ENCODE results near the gene HK1.

The HK1 gene

GRCh38 chr10:69351589-69351988, 73.3 kb downstream of the HK1 start:
- no peak for FAIRE-seq

DNA sequence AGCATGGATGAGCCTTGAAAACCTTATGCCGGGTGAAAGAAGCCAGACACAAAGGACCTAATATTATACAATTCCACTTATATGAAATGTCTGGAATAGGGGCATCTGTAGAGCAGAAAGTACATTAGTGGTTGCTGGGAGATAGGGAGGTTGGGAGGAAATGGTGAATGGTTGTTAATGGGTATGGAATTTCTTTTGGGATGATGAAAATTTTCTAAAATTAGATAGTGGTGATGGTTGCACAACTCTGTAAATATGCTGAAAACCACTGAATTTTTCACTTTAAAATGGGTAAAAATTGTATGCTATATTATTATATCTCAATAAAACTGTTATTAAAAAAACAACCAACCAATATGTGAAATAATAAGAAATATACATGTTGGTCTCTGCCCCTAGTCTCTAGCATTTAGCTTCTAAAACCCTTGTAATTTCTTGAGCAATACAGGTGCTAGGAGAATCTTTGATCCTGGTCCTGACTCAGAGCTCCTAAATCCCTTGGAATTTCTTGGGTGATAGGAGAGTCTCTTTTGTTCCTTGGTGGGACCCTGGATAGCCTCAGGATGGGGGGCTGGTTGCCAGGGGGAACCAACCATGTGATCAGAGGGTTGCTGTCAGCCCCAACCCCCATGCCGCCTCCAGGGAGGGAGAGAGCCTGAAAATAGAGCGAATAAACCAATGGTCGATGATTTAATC, 74.4 kb downstream of the HK1 start:
- no peak for FAIRE-seq

- FAIRE-seq = no peak
Measured at GRCh38 chr10:69353977-69354635, 75.8 kb downstream of the HK1 start.

GRCh38 chr10:69356187-69356586, 77.9 kb downstream of the HK1 start:
- no peak for FAIRE-seq

GRCh38 chr10:69358148-69358795, 80.0 kb downstream of the HK1 start:
- FAIRE-seq = no peak

DNA sequence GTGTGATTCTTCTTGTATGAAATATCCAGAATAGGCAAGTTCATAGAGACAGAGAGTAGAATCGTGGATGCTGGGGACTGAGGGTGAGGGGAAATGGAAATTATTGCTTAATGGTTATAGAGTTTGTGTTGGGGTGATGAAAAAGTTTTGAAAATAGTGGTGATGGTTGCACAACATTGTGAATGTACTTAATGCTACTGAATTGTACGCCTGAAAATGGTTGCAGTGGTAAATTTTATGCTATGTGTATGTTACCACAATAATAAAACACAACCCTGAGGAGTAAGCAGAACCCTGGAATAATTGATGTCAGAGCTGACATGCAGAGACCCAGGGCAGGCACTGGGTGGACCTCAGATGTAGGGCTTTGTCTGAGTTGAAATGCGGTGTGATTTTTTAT, 80.9 kb downstream of the HK1 start:
- FAIRE-seq = no peak

DNA sequence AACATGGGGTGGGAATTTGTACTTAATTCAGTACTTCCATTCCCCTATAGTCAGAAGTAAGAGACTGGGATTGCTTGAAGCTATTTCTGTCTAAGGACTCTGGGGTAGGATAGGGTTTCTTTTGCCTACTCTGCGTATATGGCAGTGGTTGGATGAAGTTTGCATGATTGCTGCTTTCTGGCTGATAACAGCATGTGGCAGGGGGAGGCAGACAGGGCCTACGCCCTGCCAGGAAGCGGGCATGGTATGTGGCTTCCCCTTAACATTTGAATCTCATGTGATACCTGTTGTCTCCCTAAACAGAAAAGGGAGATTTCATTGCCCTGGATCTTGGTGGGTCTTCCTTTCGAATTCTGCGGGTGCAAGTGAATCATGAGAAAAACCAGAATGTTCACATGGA, 81.3 kb downstream of the HK1 start:
- no peak for FAIRE-seq

DNA sequence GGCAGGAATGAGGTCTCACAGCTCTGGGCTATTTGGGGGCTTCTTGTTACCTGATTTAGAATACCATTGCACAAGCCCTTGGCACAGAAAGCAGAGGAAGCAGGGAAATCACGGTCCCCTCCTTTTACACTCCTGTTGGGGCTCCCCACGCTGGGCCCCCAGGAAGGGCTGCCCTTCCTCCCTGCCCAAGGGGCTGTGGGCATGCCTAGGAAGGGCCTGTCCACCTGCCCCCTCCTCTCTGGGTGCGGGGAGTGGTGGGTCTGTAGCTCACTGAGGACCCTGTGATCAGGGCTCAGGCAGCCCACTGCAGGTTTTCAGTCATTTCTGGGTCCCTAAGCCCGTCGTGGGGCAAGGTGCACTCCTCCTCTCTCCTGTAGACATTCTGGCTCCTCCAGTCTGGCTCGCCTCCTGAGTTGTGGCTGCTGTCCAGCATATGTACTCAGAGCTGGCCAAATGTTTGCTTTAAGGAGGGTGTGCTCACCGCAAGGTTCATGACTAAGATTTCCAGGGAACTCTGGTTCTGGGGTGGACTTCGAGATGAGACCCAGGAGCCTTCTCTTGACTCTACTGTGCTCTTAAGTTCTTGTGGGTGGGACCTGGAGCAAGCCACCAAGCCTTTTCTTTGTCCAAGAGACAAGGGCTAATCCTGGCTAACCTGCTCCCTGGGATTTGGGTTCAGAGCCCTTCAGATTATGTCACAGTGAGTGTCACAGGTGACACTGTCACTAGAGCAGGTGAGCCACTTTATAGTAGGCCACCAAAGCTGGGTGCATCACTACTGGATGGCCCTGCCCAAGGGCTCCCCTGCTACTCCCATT, 82.4 kb downstream of the HK1 start:
- FAIRE-seq = no peak

DNA sequence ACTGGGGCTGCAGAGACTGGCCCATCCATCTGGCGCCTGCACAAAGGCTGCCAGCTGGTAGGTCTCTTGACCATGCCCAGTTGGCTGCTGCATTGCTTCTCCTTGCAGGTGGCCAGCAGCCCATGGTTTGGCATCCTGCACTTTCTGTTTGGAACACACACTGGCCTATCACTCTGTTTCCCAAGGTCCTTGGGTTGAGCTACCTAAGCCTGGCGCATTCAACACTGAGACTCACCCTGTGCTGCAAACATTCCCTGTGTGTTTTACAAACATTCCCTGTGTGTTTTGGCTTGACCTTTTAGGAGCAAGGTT, 83.0 kb downstream of the HK1 start:
- FAIRE-seq = no peak

GRCh38 chr10:69362471-69362954, 84.2 kb downstream of the HK1 start:
- FAIRE-seq = no peak

- no peak for FAIRE-seq
Measured at GRCh38 chr10:69363666-69364065, 85.4 kb downstream of the HK1 start.

GRCh38 chr10:69364232-69364940, 86.1 kb downstream of the HK1 start:
- no peak for FAIRE-seq

DNA sequence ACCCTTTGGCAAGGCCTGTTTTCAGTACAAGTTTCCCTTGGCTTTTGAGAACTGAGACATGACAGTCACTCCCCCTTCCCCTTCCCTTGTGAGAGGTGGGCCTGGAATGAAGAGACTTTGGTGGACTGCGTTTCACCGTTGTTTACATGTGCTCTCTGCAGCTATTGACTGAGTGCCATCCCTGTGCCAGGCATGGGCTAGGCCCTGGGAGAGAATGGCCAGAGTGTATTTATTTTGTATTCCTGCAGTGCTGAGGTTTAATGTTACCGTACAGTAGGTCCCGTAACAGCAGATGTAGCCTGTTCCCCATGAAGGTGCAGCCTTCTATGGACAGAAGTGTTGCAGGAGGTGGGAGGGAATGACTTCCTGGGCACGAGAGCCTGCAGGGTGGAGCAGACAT, 88.4 kb downstream of the HK1 start:
- no peak for FAIRE-seq

GRCh38 chr10:69367469-69367868, 89.2 kb downstream of the HK1 start:
- FAIRE-seq = no peak

- FAIRE-seq = no peak
Measured at GRCh38 chr10:69372126-69372980, 94.1 kb downstream of the HK1 start.

GRCh38 chr10:69374242-69374641, 95.9 kb downstream of the HK1 start:
- FAIRE-seq = no peak

DNA sequence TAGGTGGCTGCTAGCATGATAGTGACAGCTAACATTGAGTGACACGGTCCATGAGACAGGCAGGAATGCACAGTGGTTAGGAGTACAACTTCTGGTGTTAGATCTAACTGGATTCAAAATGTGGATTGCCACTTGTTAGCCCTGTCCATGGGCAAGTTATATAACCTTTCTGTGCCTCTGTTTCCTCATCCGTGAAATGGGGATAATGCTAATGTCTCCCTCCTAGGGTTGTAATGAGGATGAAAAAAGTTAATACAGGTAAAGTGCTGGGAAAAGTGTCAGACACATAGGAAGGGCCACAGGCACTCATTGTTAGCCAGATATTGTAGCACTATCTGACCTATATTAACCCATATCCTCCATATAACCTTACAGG, 96.6 kb downstream of the HK1 start:
- no peak for FAIRE-seq

DNA sequence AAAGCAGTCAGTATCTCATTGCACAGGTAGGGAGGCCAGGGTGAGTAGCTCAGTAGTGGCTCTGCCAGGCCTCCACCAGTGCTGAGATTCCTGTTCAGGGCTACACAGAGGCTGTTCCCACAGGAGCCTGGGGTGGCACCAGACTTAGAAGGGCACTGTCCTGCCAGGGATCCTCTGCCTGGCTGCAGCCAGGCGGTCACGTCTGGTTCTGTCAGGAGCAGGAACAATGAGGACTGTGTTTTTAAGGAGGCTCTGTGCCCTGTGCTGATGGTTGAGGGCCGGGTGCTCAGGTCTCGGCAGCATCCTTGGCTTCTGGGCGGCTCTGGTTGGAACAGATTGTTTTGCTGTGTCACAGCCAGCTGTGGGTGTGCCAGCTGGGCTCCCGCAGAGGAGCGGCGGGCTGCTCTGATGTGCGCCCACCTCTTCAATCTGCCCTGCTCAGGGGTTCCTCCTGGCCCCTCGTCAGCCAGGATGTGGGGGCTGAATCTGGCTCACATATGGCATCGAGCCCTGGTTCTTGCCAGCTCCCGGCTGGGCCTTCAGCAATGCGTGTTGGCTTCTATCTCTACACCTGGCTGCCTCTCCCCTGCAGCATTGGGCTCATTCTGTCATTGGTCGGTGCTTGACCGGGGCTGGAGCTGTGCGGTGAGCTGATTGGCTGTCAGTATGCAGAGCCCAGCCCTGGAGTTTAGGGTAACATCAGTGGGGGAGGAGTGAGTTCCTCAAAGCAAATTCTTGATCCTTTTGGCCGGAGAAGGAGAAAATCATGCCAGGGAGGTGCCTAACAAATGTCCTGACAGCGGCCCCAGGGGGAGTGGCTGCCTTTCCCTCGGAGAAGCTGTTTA, 97.2 kb downstream of the HK1 start:
- FAIRE-seq = no peak

- FAIRE-seq = no peak
Measured at GRCh38 chr10:69376662-69377061, 98.4 kb downstream of the HK1 start.

GRCh38 chr10:69377191-69377590, 98.9 kb downstream of the HK1 start:
- no peak for FAIRE-seq

- no peak for FAIRE-seq
Measured at GRCh38 chr10:69377933-69378332, 99.6 kb downstream of the HK1 start.
